Adrenal gland (tissue), 12 donors: Measurements from ENCODE around the gene SNAPC3. TPM values are rescaled to one million over a fixed set of nuclear protein-coding genes. Genes with fewer than 3 reads are reported as not detected.

Experiments
- DNase-seq, 7 donors: peaks; one replicate each; pipeline ENCODE4 v3.0.0-alpha.2; 2019 to 2020
- H3K27ac ChIP-seq, 5 donors: fragments of 200-600 bp; sonication (generic) in 4 of 5; 1 replicate in 3 of 5; 2 replicates in 2 of 5; pipeline versions ENCODE4 v1.5.1 to v1.8.0; 2016 to 2020; ENCODE audit warnings: mild to moderate bottlenecking in 1 of 5
- H3K27me3 ChIP-seq: fragments of 200-600 bp; 2 replicates; pipeline ENCODE4 v1.8.0; 2021
- H3K36me3 ChIP-seq, 2 donors: fragments of 200-600 bp; replicated peaks in 1 of 2; 1 replicate in 1 of 2; 2 replicates in 1 of 2; pipeline versions ENCODE4 v1.5.1 to v1.8.0; 2018 to 2022
- H3K4me1 ChIP-seq, 2 donors: fragments of 200-600 bp; replicated peaks in 1 of 2; 1 replicate in 1 of 2; 2 replicates in 1 of 2; pipeline versions ENCODE4 v1.5.1 to v1.8.0; 2018 to 2021
- H3K4me3 ChIP-seq, 4 donors: fragments of 200-600 bp; sonication (generic) in 3 of 4; one replicate each; pipeline ENCODE4 v1.5.1; 2016 to 2018
- H3K9me3 ChIP-seq, 3 donors: fragments of 200-600 bp; sonication (generic) in 1 of 3; replicated peaks in 1 of 3; 1 replicate in 2 of 3; 2 replicates in 1 of 3; pipeline versions ENCODE4 v1.5.1 to v1.8.0; 2016 to 2021
- POLR2A ChIP-seq, 2 donors: fragments of 450-650 bp; IDR thresholded peaks; one replicate each; pipeline ENCODE4 v1.6.1; 2017; ENCODE audit warnings: antibody characterized with exemption in 2 of 2, mild to moderate bottlenecking in 2 of 2, moderate library complexity in 1 of 2
- WGBS, 4 donors: extraction: QIAGEN DNeasy Blood & Tissue Kit in 2 of 4; methylation state at CpG; one replicate each; pipeline versions ENCODE4 v1.1.5 to v1.1.7; 2013 to 2017; 5-methylcytosine and 5-hydroxymethylcytosine counted together
- intact Hi-C, 2 donors: fragments of 100-400 bp; cut with DNase I; formaldehyde crosslinking; loops; one replicate each; pipeline versions ENCODE4 v1.14.1 to v1.15.0; 2022 to 2023
- polyA plus RNA-seq, 3 donors: library from polyadenylated mRNA; stranded (reverse); fragments of 200-250 nt in 2 of 3; fragments of 350-450 nt in 1 of 3; fragmentation: Illumina TruSeq in 1 of 3; extraction: RNeasy Lipid Tissue Mini Kit (QIAGEN cat#74804) in 1 of 3; gene quantifications; one replicate each; pipeline ENCODE4 v1.2.3, GENCODE V29; 2013 to 2014
- total RNA-seq, 9 donors: library from RNA; depleted of rRNA in 4 of 9; stranded (reverse); fragments of >200 nt in 4 of 9; fragments of 120-200 nt in 1 of 9; fragmentation: NEBNext Ultra II Directional in 1 of 9; extraction: Animal tissue kit (Norgen Biotek cat#: 25700) in 1 of 9; gene quantifications; one replicate each; pipeline versions ENCODE4 v1.1.0 to v1.2.4, GENCODE V29; 2013 to 2023
- TF ChIP-seq, protein P1 (sequence below), 6 experiments: fragments of 450-650 bp in 4 of 6; fragments of 200-600 bp in 2 of 6; sonication (generic) in 1 of 6; IDR thresholded peaks; 1 replicate in 5 of 6; 2 replicates in 1 of 6; pipeline versions ENCODE4 v1.5.1 to v1.8.0; 2016 to 2021; ENCODE audit warnings: antibody characterized with exemption in 6 of 6, mild to moderate bottlenecking in 2 of 6, moderate library complexity in 1 of 6
- donor health status: healthy with polysubstance abuse.
- donor health status: Bipolar disorder and iron deficiency.
- donor health status: DM: yes; HTN: yes; CAD: no.
- donor health status: DM: no; HTN: no; CAD: no.
- donor health status: DM: no; HTN: no; CAD: no.
- donor health status: DM: yes; HTN: yes; CAD: no.

The SNAPC3 gene
- total and polyA plus RNA-seq, 12 donors = 9.8 to 62.2 (median 41.1) TPM

DNA sequence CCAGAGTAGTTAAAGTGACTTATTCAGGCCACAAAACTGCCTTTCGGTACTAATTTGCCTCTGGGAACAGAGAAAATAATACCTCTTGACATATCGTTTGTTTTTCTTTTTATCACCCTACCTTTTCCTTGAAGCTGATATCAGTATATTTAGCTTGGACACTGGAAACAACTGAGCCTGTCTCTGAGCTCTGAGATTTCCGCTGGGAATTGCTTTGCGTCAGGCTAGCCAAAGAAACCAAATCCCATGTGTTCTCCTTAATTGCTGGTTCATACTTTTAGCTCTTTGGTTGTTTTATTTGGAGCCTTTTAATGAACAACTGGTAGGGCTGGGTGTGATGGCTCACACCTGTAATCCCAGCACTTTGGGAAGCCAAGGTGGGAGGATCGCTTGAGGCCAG lies 30.3 kb upstream of the SNAPC3 start:
- Histone ChIP-seq H3K9me3 (no peaks in the 10 kb centered on the region), H3K4me1 (no peaks in the 10 kb centered on the region), H3K36me3 (no peaks in the 10 kb centered on the region), H3K27ac (no peak overlapping the region), H3K4me3 (no peak overlapping the region), H3K27me3 (no peaks in the 10 kb centered on the region)
- WGBS, 4 donors = 60 to 72% (median 68%) methylated on average over 5 of the region's 5 CpGs
- intact Hi-C loops = no loop called here
- DNase-seq = no peak
- TF ChIP-seq POLR2A (IDR thresholded peaks at IDR 0.05) = no peak
- TF ChIP-seq, protein P1, sequence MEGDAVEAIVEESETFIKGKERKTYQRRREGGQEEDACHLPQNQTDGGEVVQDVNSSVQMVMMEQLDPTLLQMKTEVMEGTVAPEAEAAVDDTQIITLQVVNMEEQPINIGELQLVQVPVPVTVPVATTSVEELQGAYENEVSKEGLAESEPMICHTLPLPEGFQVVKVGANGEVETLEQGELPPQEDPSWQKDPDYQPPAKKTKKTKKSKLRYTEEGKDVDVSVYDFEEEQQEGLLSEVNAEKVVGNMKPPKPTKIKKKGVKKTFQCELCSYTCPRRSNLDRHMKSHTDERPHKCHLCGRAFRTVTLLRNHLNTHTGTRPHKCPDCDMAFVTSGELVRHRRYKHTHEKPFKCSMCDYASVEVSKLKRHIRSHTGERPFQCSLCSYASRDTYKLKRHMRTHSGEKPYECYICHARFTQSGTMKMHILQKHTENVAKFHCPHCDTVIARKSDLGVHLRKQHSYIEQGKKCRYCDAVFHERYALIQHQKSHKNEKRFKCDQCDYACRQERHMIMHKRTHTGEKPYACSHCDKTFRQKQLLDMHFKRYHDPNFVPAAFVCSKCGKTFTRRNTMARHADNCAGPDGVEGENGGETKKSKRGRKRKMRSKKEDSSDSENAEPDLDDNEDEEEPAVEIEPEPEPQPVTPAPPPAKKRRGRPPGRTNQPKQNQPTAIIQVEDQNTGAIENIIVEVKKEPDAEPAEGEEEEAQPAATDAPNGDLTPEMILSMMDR (IDR thresholded peaks at IDR 0.05) = no peak

DNA sequence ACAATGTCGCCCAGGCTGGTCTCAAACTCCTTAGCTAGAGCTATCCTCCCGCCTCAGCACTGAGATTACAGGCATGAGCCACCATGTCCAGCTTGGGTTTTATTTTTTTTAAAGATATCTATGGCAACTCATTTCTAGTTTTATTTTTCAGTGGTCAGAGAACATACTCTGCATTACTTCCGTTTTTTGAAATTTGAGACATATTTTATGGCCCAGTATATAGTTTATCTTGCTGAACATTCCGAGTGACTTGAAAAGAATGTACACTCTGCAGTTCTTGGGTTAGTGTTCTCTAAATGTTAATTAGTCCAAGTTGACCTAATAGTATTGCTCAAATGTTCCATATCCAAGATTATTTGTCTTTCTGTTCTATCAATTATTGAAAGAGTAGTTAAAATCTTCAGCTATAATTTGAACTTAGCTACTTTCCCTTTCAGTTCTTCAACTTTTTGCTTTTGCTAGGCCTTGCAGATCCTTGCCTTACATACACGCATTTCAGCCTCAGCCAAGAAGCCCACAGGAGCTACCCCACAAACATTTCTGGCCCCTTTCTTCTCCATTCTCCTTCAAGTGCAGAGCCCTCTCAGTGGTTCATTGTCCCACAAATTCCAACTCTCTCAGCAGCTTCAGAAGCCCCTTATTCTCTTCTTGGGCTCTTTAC lies 22.3 kb upstream of the SNAPC3 start:
- intact Hi-C loops = no loop called here
- Histone ChIP-seq H3K4me1 (no peaks in the 10 kb centered on the region), H3K27me3 (no peaks in the 10 kb centered on the region), H3K27ac (no peak overlapping the region), H3K4me3 (no peak overlapping the region), H3K9me3 (no peaks in the 10 kb centered on the region), H3K36me3 (no peaks in the 10 kb centered on the region)
- 57 to 65% (median 65%) methylated on average over 5 of the region's 5 CpGs for WGBS, 4 donors
- TF ChIP-seq POLR2A (IDR thresholded peaks at IDR 0.05) = no peak
- TF ChIP-seq, protein P1 (IDR thresholded peaks at IDR 0.05) = no peak
- no peak for DNase-seq

DNA sequence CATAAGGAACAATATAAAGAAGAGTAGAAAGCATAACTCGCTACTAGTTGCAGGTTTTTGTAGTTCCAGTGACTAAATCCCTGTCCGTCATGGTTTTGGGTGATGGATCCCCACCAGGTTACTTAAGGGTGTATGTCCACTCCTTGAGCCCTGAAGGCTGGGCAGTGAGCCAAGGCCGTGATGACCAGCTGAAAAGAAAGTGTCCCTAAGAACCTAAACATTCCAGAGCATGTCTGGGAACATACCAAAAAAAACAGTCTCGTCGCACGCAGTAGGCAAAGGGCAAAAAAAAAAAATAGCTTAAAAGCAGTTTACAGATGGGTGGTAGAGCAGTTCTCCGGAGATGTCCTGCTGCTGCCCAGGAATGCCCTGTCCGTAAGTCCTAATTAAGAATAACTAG lies 21.4 kb upstream of the SNAPC3 start:
- Histone ChIP-seq H3K27me3 (no peaks in the 10 kb centered on the region), H3K4me3 (no peak overlapping the region), H3K4me1 (no peaks in the 10 kb centered on the region), H3K36me3 (no peaks in the 10 kb centered on the region), H3K9me3 (no peaks in the 10 kb centered on the region), H3K27ac (no peak overlapping the region)
- TF ChIP-seq, protein P1 (IDR thresholded peaks at IDR 0.05) = no peak
- no peak for TF ChIP-seq POLR2A (IDR thresholded peaks at IDR 0.05)
- DNase-seq = no peak
- intact Hi-C loops = no loop called here
- 60 to 64% (median 63%) methylated on average over 8 of the region's 8 CpGs for WGBS, 4 donors

DNA sequence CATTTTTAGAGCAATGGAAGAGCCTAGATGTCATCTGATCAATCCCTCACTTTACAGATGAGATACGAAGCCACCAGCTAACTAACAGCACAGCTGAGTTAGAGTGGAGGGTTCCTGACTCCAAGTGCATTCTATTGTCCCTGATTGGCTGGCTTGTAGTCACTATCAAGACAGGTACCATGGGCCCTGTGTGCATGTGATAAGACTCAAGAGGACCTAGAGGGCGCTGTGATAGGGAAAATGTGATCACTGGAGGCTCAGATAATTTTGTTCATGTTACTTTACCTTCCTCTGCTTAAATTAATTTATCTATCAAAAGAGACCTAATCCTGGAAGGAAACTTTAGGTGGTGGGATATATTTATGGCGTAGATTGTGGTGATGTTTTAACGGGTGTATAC lies 19.5 kb upstream of the SNAPC3 start:
- no peak overlapping the region for H3K4me3 ChIP-seq
- DNase-seq = peak in 2 of 7 donors; percentile 12 to 47
- no peaks in the 10 kb centered on the region for H3K4me1 ChIP-seq
- H3K27ac ChIP-seq = no peak overlapping the region
- H3K36me3 ChIP-seq = no peaks in the 10 kb centered on the region
- 71 to 81% (median 78%) methylated on average over 4 of the region's 4 CpGs for WGBS, 4 donors
- TF ChIP-seq, protein P1 (IDR thresholded peaks at IDR 0.05) = peak in 2 of 6 experiments; percentile 21 to 25
- no peak for TF ChIP-seq POLR2A (IDR thresholded peaks at IDR 0.05)
- no peaks in the 10 kb centered on the region for H3K9me3 ChIP-seq
- no peaks in the 10 kb centered on the region for H3K27me3 ChIP-seq
- intact Hi-C loops = no loop called here
